Tibial nerve (tissue), 4 donors: ENCODE data around the gene MMP25. TPM values are rescaled to one million over a fixed set of nuclear protein-coding genes. Genes with fewer than 3 reads are reported as not detected.
"Not testable (repeated sequence)": the region's sequence is repeated elsewhere in the genome, so short reads cannot be mapped to it uniquely, and the experiment has no call there.

Experiments
- DNase-seq, 2 donors: peaks; one replicate each; pipeline ENCODE4 v3.0.0-alpha.2; 2019; ENCODE audit warnings: low spot score in 2 of 2
- H3K27ac ChIP-seq, 4 donors: fragments of 200-600 bp; sonication (generic) in 3 of 4; one replicate each; pipeline ENCODE4 v1.5.1; 2017 to 2019; ENCODE audit warnings: mild to moderate bottlenecking in 1 of 4
- H3K27me3 ChIP-seq, 2 donors: fragments of 200-600 bp; sonication (generic) in 1 of 2; one replicate each; pipeline versions ENCODE4 v1.5.1 to v1.6.0; 2017 to 2019
- H3K36me3 ChIP-seq, 3 donors: fragments of 200-600 bp; sonication (generic); one replicate each; pipeline ENCODE4 v1.5.1; 2018 to 2019
- H3K4me1 ChIP-seq, 4 donors: fragments of 200-600 bp; sonication (generic) in 3 of 4; one replicate each; pipeline ENCODE4 v1.5.1; 2017 to 2019
- H3K4me3 ChIP-seq, 4 donors: fragments of 200-600 bp; sonication (generic) in 3 of 4; one replicate each; pipeline ENCODE4 v1.5.1; 2017 to 2019; ENCODE audit warnings: mild to moderate bottlenecking in 1 of 4, moderate library complexity in 1 of 4
- H3K9me3 ChIP-seq, 4 donors: fragments of 200-600 bp; sonication (generic) in 3 of 4; one replicate each; pipeline ENCODE4 v1.5.1; 2017 to 2019
- CTCF ChIP-seq, 5 experiments: fragments of 200-600 bp in 3 of 5; fragments of 450-650 bp in 2 of 5; sonication (generic) in 3 of 5; IDR thresholded peaks; one replicate each; pipeline ENCODE4 v1.5.1; 2016 to 2019; ENCODE audit warnings: antibody characterized with exemption in 5 of 5, mild to moderate bottlenecking in 3 of 5, moderate library complexity in 2 of 5
- EP300 ChIP-seq, 2 donors: sonication (generic); formaldehyde crosslinking; IDR thresholded peaks; one replicate each; pipeline ENCODE4 v1.6.1; 2017; ENCODE audit warnings: antibody characterized with exemption in 2 of 2, mild to moderate bottlenecking in 1 of 2
- POLR2A ChIP-seq, 2 donors: fragments of 450-650 bp; IDR thresholded peaks; one replicate each; pipeline ENCODE4 v1.6.1; 2017; ENCODE audit warnings: antibody characterized with exemption in 2 of 2, mild to moderate bottlenecking in 2 of 2, moderate library complexity in 2 of 2
- WGBS, 2 donors: methylation state at CpG; one replicate each; pipeline ENCODE4 v1.1.5; 2018; 5-methylcytosine and 5-hydroxymethylcytosine counted together
- total RNA-seq, 4 donors: library from RNA; depleted of rRNA; stranded (reverse); fragments of >200 nt; gene quantifications; one replicate each; pipeline ENCODE4 v1.1.0, GENCODE V29; 2016

MMP25 gene
- total RNA-seq, 4 donors from 2014 or later: under 0.01 to 0.42 TPM; not detected in 2

- Histone ChIP-seq H3K27me3 (no peaks in the 10 kb centered on the region), H3K4me1 (peaks cover 0 to 11% (median 2%) of the 10 kb centered on the region in 4 donors), H3K9me3 (no peaks in the 10 kb centered on the region), H3K27ac (peak within 1 kb of the TSS in 2 of 4 donors; percentile 51 to 77), H3K4me3 (peak within 1 kb of the TSS in 2 of 4 donors; percentile 30 to 36), H3K36me3 (no peaks in the 10 kb centered on the region)
- DNase-seq: no peak
- 44 to 56% methylated on average over 13 of the region's 13 CpGs for WGBS, 2 donors
- TF ChIP-seq CTCF (IDR thresholded peaks at IDR 0.05): no peak
- no peak for TF ChIP-seq EP300 (IDR thresholded peaks at IDR 0.05)
- TF ChIP-seq POLR2A (IDR thresholded peaks at IDR 0.05): no peak
These were observed 18.8 kb downstream of the MMP25 start, which contains the start of gene IL32 for GRCh38 chr16:3065069-3065741. Gene IL32 (plus strand): TSS chr16:3065640. CDS start chr16:3065812, 172 bp downstream.

GRCh38 chr16:3065742-3066439 lies 19.5 kb downstream of the MMP25 start:
- peak overlapping the region in 2 of 4 donors; percentile 51 to 77 for H3K27ac ChIP-seq
- 73 to 78% methylated on average over 26 of the region's 26 CpGs for WGBS, 2 donors

GRCh38 chr16:3066440-3066748 lies 20.0 kb downstream of the MMP25 start:
- Histone ChIP-seq H3K27me3 (no peaks in the 10 kb centered on the region), H3K9me3 (no peaks in the 10 kb centered on the region), H3K4me3 (peak overlapping the region in 2 of 4 donors; percentile 30 to 36), H3K4me1 (peaks cover 0 to 11% (median 2%) of the 10 kb centered on the region in 4 donors), H3K27ac (peak overlapping the region in 1 of 4 donors; percentile 12), H3K36me3 (no peaks in the 10 kb centered on the region)
- no peak for DNase-seq
- TF ChIP-seq CTCF (IDR thresholded peaks at IDR 0.05) (no peak), POLR2A (IDR thresholded peaks at IDR 0.05) (no peak), EP300 (IDR thresholded peaks at IDR 0.05) (no peak)
- WGBS, 2 donors: 88 to 93% methylated on average over 7 of the region's 7 CpGs

More at GRCh38 chr16:3065742-3066439, 19.5 kb downstream of the MMP25 start:
- Histone ChIP-seq H3K27me3 (no peaks in the 10 kb centered on the region), H3K9me3 (no peaks in the 10 kb centered on the region), H3K4me1 (peaks cover 0 to 11% (median 2%) of the 10 kb centered on the region in 4 donors), H3K4me3 (peak overlapping the region in 2 of 4 donors; percentile 30 to 36), H3K36me3 (no peaks in the 10 kb centered on the region)
- DNase-seq: no peak
- TF ChIP-seq EP300 (IDR thresholded peaks at IDR 0.05) (no peak), POLR2A (IDR thresholded peaks at IDR 0.05) (no peak), CTCF (IDR thresholded peaks at IDR 0.05) (no peak)

- TF ChIP-seq EP300 (IDR thresholded peaks at IDR 0.05): no peak
- TF ChIP-seq CTCF (IDR thresholded peaks at IDR 0.05): no peak
- TF ChIP-seq POLR2A (IDR thresholded peaks at IDR 0.05): no peak
- no peaks in the 10 kb centered on the region for H3K36me3 ChIP-seq
- WGBS, 2 donors: 66 to 81% methylated on average over 2 of the region's 4 CpGs
- DNase-seq: no peak
- no peak overlapping the region for H3K27ac ChIP-seq
- H3K9me3 ChIP-seq: no peaks in the 10 kb centered on the region
- H3K27me3 ChIP-seq: no peaks in the 10 kb centered on the region
- H3K4me1 ChIP-seq: peaks cover 0 to 11% (median 2%) of the 10 kb centered on the region in 4 donors
- no peak overlapping the region for H3K4me3 ChIP-seq
These were observed 22.1 kb downstream of the MMP25 start for GRCh38 chr16:3068487-3068886.

- H3K27me3 ChIP-seq, H3K9me3 ChIP-seq, H3K27ac ChIP-seq, H3K4me3 ChIP-seq, H3K36me3 ChIP-seq, DNase-seq: not testable (repeated sequence)
- H3K4me1 ChIP-seq: peaks cover 0 to 11% (median 2%) of the 10 kb centered on the region in 4 donors
- WGBS, 2 donors: 82 to 87% methylated on average over 10 of the region's 11 CpGs
These were observed 22.8 kb downstream of the MMP25 start for GRCh38 chr16:3069146-3069545.
